ENCODE results near the gene PI16. TPM values are rescaled to one million over a fixed set of nuclear protein-coding genes. Genes with fewer than 3 reads are reported as not detected.

The PI16 gene
- total and polyA plus RNA-seq, 2 experiments from 2014 or later: 0.50 TPM; not detected in 1

DNA sequence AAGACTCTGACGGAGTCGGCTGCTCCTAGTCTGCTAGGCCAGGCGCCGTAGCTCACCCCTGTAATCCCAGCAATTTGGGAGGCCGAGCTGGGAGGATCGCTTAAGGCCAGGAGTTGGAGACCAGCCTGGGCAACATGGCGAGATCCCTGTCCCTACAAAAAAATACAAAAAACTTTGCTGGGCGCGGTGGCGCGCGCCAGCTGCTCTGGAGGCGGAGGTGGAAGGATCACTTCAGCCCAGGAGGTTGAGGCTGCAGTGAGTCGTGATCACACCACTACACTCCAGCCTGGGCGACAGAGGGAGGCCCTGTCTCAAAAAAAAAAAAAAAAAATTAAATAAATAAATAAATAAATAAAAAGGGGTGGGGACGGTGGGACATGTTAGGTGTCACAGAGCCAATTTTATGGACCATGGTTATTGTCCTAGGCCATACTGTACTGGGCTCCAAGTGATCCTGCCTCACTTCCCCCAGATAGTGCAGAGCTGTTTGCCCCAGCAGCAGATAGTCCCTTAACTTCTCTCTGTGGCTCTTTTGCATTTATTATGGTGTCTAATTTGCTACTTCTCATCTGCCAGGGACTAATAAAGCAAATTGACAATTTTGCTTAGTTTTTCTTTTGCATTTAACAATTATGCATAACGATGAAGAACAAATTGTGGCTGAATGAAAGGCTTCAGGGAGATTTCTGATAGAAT is 5.2 kb downstream of the PI16 start:
- Histone ChIP-seq H3K4me2 (no peak overlapping the region; the same call in 1 of the 2 replicates), H3K4me3 (no peak overlapping the region), H3K27ac (ENCODE audit: low read depth) (no peak overlapping the region), H2AFZ (no peak overlapping the region), H3K4me1 (ENCODE audit: insufficient read depth) (no peaks in the 10 kb centered on the region; the same call in 1 of the 2 replicates), H4K20me1 (replicated peaks; ENCODE audit: insufficient read depth) (no peaks in the 10 kb centered on the region), H3K27me3 (ENCODE audit: insufficient read depth) (no peaks in the 10 kb centered on the region), H3K79me2 (replicated peaks; ENCODE audit: insufficient read depth) (no peaks in the 10 kb centered on the region), H3K9me2 (ENCODE audit: insufficient read depth) (no peaks in the 10 kb centered on the region), H3F3A (replicated peaks; ENCODE audit: low read depth) (no peaks in the 10 kb centered on the region), H3K36me3 (ENCODE audit: insufficient read depth) (no peaks in the 10 kb centered on the region)
- TF ChIP-seq NANOG (IDR thresholded peaks at IDR 0.05; ENCODE audit: borderline replicate concordance) (no peak), EZH2phosphoT487 (IDR thresholded peaks at IDR 0.05; ENCODE audit: unreplicated experiment) (no peak), JUNB (IDR thresholded peaks at IDR 0.05; ENCODE audit: unreplicated experiment) (no peak)
- TF ChIP-seq, protein P1, sequence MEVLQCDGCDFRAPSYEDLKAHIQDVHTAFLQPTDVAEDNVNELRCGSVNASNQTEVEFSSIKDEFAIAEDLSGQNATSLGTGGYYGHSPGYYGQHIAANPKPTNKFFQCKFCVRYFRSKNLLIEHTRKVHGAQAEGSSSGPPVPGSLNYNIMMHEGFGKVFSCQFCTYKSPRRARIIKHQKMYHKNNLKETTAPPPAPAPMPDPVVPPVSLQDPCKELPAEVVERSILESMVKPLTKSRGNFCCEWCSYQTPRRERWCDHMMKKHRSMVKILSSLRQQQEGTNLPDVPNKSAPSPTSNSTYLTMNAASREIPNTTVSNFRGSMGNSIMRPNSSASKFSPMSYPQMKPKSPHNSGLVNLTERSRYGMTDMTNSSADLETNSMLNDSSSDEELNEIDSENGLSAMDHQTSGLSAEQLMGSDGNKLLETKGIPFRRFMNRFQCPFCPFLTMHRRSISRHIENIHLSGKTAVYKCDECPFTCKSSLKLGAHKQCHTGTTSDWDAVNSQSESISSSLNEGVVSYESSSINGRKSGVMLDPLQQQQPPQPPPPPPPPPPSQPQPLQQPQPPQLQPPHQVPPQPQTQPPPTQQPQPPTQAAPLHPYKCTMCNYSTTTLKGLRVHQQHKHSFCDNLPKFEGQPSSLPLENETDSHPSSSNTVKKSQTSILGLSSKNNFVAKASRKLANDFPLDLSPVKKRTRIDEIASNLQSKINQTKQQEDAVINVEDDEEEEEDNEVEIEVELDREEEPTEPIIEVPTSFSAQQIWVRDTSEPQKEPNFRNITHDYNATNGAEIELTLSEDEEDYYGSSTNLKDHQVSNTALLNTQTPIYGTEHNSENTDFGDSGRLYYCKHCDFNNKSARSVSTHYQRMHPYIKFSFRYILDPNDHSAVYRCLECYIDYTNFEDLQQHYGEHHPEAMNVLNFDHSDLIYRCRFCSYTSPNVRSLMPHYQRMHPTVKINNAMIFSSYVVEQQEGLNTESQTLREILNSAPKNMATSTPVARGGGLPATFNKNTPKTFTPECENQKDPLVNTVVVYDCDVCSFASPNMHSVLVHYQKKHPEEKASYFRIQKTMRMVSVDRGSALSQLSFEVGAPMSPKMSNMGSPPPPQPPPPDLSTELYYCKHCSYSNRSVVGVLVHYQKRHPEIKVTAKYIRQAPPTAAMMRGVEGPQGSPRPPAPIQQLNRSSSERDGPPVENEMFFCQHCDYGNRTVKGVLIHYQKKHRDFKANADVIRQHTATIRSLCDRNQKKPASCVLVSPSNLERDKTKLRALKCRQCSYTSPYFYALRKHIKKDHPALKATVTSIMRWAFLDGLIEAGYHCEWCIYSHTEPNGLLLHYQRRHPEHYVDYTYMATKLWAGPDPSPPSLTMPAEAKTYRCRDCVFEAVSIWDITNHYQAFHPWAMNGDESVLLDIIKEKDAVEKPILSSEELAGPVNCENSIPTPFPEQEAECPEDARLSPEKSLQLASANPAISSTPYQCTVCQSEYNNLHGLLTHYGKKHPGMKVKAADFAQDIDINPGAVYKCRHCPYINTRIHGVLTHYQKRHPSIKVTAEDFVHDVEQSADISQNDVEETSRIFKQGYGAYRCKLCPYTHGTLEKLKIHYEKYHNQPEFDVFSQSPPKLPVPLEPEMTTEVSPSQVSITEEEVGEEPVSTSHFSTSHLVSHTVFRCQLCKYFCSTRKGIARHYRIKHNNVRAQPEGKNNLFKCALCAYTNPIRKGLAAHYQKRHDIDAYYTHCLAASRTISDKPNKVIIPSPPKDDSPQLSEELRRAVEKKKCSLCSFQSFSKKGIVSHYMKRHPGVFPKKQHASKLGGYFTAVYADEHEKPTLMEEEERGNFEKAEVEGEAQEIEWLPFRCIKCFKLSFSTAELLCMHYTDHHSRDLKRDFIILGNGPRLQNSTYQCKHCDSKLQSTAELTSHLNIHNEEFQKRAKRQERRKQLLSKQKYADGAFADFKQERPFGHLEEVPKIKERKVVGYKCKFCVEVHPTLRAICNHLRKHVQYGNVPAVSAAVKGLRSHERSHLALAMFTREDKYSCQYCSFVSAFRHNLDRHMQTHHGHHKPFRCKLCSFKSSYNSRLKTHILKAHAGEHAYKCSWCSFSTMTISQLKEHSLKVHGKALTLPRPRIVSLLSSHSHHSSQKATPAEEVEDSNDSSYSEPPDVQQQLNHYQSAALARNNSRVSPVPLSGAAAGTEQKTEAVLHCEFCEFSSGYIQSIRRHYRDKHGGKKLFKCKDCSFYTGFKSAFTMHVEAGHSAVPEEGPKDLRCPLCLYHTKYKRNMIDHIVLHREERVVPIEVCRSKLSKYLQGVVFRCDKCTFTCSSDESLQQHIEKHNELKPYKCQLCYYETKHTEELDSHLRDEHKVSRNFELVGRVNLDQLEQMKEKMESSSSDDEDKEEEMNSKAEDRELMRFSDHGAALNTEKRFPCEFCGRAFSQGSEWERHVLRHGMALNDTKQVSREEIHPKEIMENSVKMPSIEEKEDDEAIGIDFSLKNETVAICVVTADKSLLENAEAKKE (CRISPR knock-in tag; IDR thresholded peaks at IDR 0.05): no peak
- TF ChIP-seq, protein P2, sequence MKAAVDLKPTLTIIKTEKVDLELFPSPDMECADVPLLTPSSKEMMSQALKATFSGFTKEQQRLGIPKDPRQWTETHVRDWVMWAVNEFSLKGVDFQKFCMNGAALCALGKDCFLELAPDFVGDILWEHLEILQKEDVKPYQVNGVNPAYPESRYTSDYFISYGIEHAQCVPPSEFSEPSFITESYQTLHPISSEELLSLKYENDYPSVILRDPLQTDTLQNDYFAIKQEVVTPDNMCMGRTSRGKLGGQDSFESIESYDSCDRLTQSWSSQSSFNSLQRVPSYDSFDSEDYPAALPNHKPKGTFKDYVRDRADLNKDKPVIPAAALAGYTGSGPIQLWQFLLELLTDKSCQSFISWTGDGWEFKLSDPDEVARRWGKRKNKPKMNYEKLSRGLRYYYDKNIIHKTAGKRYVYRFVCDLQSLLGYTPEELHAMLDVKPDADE (IDR thresholded peaks at IDR 0.05): no peak
- no peaks in the 10 kb centered on the region for H3K9me3 Mint-ChIP-seq
- no peak overlapping the region for H3K4me3 Mint-ChIP-seq
- DNase-seq (ENCODE audit: low spot score): no peak
- no peak overlapping the region for H3K27ac Mint-ChIP-seq
- H3K27me3 Mint-ChIP-seq (ENCODE audit: insufficient read depth, low read depth, poor library complexity): peaks cover 5% of the 10 kb centered on the region
- H3K36me3 Mint-ChIP-seq (ENCODE audit: low read depth): no peaks in the 10 kb centered on the region
- no peak for ATAC-seq
- H3K4me1 Mint-ChIP-seq: peaks cover 19% of the 10 kb centered on the region

All from GM23338 (cell line).